ENCODE results near the gene VWA3B. TPM values are rescaled to one million over a fixed set of nuclear protein-coding genes. Genes with fewer than 3 reads are reported as not detected.

The VWA3B gene
- total RNA-seq, 1 donor from 2014 or later, result not detected

DNA sequence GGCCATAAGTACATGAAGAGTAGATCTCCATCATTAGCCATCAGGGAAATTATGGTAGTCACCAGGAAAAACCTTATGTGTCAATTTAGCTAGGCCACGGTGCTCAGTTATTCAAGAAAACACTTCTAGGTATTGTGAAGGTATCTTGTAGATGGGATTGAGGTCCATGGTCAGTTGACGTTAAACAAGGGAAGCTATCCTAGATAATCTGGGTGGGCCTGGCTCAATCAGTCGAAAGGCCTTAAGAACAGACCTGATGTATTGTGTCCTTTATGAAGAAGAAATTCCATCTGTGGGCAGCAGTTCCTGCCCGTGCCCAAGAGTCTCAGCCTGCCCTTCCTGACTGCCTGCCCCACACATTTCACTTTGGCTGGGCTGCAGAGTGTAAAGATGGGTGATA lies 242.6 kb downstream of the VWA3B start:
- no peak for TF ChIP-seq CTCF (IDR thresholded peaks at IDR 0.05; ENCODE audit: unreplicated experiment)
- Mint-ChIP-seq H3K27me3 (ENCODE audit: low read depth) (peaks cover 9% of the 10 kb centered on the region), H3K36me3 (no peaks in the 10 kb centered on the region), H3K9me3 (peaks cover 9% of the 10 kb centered on the region), H3K4me3 (no peak overlapping the region), H3K27ac (no peak overlapping the region), H3K4me1 (peaks cover 3% of the 10 kb centered on the region)
- no peak for DNase-seq (ENCODE audit: low spot score in 2 of 2, unreplicated experiment in 2 of 2)

DNA sequence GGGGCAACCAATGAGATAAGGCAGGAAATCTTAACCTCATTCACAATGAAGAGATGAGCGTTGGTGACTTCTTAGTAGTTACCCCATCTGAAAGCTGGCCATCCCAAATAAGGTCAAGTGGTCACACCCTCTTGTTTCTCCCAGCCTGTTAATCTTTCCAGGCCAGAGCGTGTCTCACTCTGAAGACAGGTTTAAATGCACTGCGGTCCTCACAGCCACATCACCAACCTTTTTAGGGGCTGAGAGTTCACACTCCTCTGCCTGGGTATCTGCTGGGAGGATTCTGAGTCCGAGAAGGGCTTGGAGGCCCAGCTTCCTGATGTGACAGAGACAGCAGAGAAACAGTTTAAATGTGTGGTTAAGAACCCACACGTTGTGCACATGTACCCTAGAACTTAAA lies 246.0 kb downstream of the VWA3B start:
- H3K4me1 Mint-ChIP-seq, result peaks cover 3% of the 10 kb centered on the region
- no peak overlapping the region for H3K4me3 Mint-ChIP-seq
- no peaks in the 10 kb centered on the region for H3K36me3 Mint-ChIP-seq
- no peak for TF ChIP-seq CTCF (IDR thresholded peaks at IDR 0.05; ENCODE audit: unreplicated experiment)
- H3K27me3 Mint-ChIP-seq (ENCODE audit: low read depth), result peaks cover 30% of the 10 kb centered on the region
- H3K9me3 Mint-ChIP-seq, result peaks cover 12% of the 10 kb centered on the region
- no peak overlapping the region for H3K27ac Mint-ChIP-seq
- no peak for DNase-seq (ENCODE audit: low spot score in 2 of 2, unreplicated experiment in 2 of 2)

DNA sequence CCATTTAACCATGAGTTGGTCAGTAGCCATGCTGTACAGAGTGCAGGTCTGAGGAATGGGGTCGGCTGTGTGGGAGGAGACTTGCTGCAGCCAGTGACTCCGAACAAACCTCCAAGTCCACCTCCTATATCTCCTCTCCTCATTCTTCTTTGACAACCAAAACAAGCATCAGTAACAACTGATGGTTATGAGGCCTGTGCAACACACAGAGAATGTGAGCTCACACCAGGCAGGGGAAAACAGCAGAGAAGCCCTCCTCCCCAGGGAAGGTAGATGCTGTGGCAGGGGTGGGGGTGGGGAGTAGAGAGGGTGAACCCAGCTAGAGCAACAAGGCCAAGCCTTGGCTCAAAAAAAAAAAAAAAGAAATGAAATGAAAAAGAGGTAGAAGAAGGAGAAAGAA lies 247.0 kb downstream of the VWA3B start:
- TF ChIP-seq CTCF (IDR thresholded peaks at IDR 0.05; ENCODE audit: unreplicated experiment), result no peak
- DNase-seq (ENCODE audit: low spot score in 2 of 2, unreplicated experiment in 2 of 2), result no peak
- H3K4me1 Mint-ChIP-seq, result peaks cover 3% of the 10 kb centered on the region
- peaks cover 13% of the 10 kb centered on the region for H3K9me3 Mint-ChIP-seq
- H3K27ac Mint-ChIP-seq, result no peak overlapping the region
- H3K36me3 Mint-ChIP-seq, result no peaks in the 10 kb centered on the region
- no peak overlapping the region for H3K4me3 Mint-ChIP-seq
- H3K27me3 Mint-ChIP-seq (ENCODE audit: low read depth), result peaks cover 30% of the 10 kb centered on the region

DNA sequence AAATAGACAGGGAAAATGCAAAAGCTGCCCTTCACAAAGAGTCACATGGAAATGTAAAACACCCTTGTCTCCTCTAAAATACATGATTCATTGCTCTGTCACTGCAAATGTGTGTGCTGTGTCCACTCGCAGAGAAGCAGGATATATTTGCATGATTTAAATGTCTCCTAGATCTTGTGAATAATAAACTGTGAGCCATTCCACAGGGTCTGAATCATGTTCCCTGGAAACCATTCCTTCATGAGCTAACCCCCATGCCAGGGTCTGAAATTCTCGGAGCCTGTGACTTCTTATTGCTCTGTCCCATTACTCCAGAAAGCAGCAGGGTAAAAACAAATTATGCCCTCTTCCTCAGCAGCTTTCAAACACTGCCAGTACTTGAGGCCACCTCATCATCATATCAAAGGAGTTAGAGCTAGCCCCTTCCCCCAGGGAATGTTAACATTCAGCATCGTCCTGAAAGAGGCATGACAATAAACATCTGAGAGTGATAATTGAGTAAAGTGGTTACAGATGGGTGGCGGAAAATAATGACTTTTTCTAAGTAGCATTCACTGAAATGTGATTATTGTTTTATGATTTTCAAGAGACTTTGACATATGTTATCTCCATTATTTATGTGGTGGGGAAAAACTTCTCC lies 247.6 kb downstream of the VWA3B start:
- H3K9me3 Mint-ChIP-seq, result peaks cover 9% of the 10 kb centered on the region
- no peak for TF ChIP-seq CTCF (IDR thresholded peaks at IDR 0.05; ENCODE audit: unreplicated experiment)
- no peak overlapping the region for H3K4me3 Mint-ChIP-seq
- no peaks in the 10 kb centered on the region for H3K36me3 Mint-ChIP-seq
- H3K4me1 Mint-ChIP-seq, result peaks cover 3% of the 10 kb centered on the region
- DNase-seq (ENCODE audit: low spot score in 2 of 2, unreplicated experiment in 2 of 2), result no peak
- no peak overlapping the region for H3K27ac Mint-ChIP-seq
- peaks cover 35% of the 10 kb centered on the region for H3K27me3 Mint-ChIP-seq (ENCODE audit: low read depth)

DNA sequence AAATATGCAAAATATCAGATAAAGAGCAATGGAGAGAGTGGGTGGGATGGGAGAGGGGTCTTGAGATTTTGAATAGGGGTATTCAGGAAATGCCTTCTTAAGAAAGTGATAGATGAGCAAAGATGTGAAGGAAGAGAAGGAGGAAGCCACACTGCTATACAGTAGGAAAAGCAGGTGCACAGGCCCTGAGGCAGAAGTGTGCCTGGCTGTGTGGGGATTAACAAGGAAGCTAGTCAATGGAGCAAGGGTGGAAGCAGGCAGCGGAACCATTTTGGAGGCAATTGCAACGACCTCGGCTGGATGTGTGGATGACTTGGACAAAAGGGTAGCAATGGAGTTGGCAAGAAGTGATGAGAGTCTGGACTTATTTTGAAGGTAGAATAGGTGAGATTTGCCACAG lies 248.3 kb downstream of the VWA3B start:
- peaks cover 9% of the 10 kb centered on the region for H3K9me3 Mint-ChIP-seq
- H3K27ac Mint-ChIP-seq, result no peak overlapping the region
- DNase-seq (ENCODE audit: low spot score in 2 of 2, unreplicated experiment in 2 of 2), result no peak
- H3K27me3 Mint-ChIP-seq (ENCODE audit: low read depth), result peaks cover 38% of the 10 kb centered on the region
- no peak for TF ChIP-seq CTCF (IDR thresholded peaks at IDR 0.05; ENCODE audit: unreplicated experiment)
- no peak overlapping the region for H3K4me3 Mint-ChIP-seq
- H3K36me3 Mint-ChIP-seq, result no peaks in the 10 kb centered on the region
- H3K4me1 Mint-ChIP-seq, result peaks cover 3% of the 10 kb centered on the region

DNA sequence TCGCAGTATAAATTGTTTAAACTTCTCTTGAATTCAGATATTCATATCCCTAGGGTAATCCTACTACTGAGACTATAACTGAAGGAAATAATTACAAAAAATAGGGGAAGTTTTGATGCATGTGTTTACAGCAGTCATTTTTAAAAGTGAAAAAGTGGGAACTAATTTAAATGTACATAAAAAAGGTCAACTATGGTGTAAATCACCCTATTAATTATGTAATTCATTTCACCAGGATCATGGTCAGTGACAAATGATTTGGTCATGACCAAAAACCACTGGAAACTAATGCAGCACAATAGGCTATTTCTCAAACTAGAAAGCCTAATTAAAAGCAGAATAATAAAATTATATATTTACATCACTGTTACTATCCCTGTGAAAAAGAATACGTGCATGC lies 254.3 kb downstream of the VWA3B start:
- no peak for DNase-seq (ENCODE audit: low spot score in 2 of 2, unreplicated experiment in 2 of 2)
- peaks cover 2% of the 10 kb centered on the region for H3K4me1 Mint-ChIP-seq
- H3K9me3 Mint-ChIP-seq, result peaks cover 9% of the 10 kb centered on the region
- no peaks in the 10 kb centered on the region for H3K36me3 Mint-ChIP-seq
- H3K27ac Mint-ChIP-seq, result no peak overlapping the region
- no peak overlapping the region for H3K4me3 Mint-ChIP-seq
- TF ChIP-seq CTCF (IDR thresholded peaks at IDR 0.05; ENCODE audit: unreplicated experiment), result no peak
- H3K27me3 Mint-ChIP-seq (ENCODE audit: low read depth), result peaks cover 57% of the 10 kb centered on the region
